Urinary bladder (tissue), 4 donors: Measurements from ENCODE around the gene PALM3. TPM values are rescaled to one million over a fixed set of nuclear protein-coding genes. Genes with fewer than 3 reads are reported as not detected.
A peak's percentile ranks its signal among the peaks of the same experiment; 100 is the strongest.
"Not testable (repeated sequence)": the region's sequence is repeated elsewhere in the genome, so short reads cannot be mapped to it uniquely, and the experiment has no call there.

Experiments used
- DNase-seq: peaks from one replicate; pipeline ENCODE4 v3.0.0-alpha.2; 2015; ENCODE audit errors: extremely low spot score
- H3K27ac ChIP-seq: one replicate; pipeline ENCODE4 v1.5.1; 2013; ENCODE audit warnings: low read depth, mild to moderate bottlenecking, moderate library complexity
- H3K36me3 ChIP-seq: one replicate; pipeline ENCODE4 v1.6.1; 2013; ENCODE audit warnings: mild to moderate bottlenecking, moderate library complexity; ENCODE audit not compliant: insufficient read depth
- H3K4me1 ChIP-seq: one replicate; pipeline ENCODE4 v1.6.1; 2013; ENCODE audit warnings: mild to moderate bottlenecking, moderate library complexity; ENCODE audit not compliant: insufficient read depth
- H3K4me3 ChIP-seq: one replicate; pipeline ENCODE4 v1.5.1; 2013; ENCODE audit warnings: low read depth, low read length
- WGBS: extraction: QIAGEN DNeasy Blood & Tissue Kit; methylation state at CpG from one replicate; pipeline ENCODE4 v1.1.7; 2013; 5-methylcytosine and 5-hydroxymethylcytosine counted together
- polyA plus RNA-seq: library from polyadenylated mRNA; stranded (reverse); fragments of 200-250 nt; gene quantifications from one replicate; pipeline ENCODE4 v1.2.3, GENCODE V29; 2013
- total RNA-seq: library from RNA; depleted of rRNA; stranded (reverse); fragments of >200 nt; gene quantifications from one replicate; pipeline ENCODE4 v1.2.3, GENCODE V29; 2014
- donor health status: healthy with polysubstance abuse.
- donor health status: healthy.

The PALM3 gene
- total and polyA plus RNA-seq, 2 donors: 0.90 to 2.8 TPM

- no peak overlapping the region for H3K4me3 ChIP-seq
- no peak overlapping the region for H3K27ac ChIP-seq
- 62% methylated on average over 8 of the region's 8 CpGs for WGBS
- no peaks in the 10 kb centered on the region for H3K36me3 ChIP-seq
- no peak for DNase-seq
- no peaks in the 10 kb centered on the region for H3K4me1 ChIP-seq
These were observed 2.2 kb downstream of the PALM3 start for GRCh38 chr19:14059652-14060155.

GRCh38 chr19:14059093-14059480 is 2.8 kb downstream of the PALM3 start:
- no peak overlapping the region for H3K4me3 ChIP-seq
- WGBS: 18% methylated on average over 15 of the region's 15 CpGs
- H3K4me1 ChIP-seq: no peaks in the 10 kb centered on the region
- DNase-seq: no peak
- H3K36me3 ChIP-seq: no peaks in the 10 kb centered on the region
- no peak overlapping the region for H3K27ac ChIP-seq

DNA sequence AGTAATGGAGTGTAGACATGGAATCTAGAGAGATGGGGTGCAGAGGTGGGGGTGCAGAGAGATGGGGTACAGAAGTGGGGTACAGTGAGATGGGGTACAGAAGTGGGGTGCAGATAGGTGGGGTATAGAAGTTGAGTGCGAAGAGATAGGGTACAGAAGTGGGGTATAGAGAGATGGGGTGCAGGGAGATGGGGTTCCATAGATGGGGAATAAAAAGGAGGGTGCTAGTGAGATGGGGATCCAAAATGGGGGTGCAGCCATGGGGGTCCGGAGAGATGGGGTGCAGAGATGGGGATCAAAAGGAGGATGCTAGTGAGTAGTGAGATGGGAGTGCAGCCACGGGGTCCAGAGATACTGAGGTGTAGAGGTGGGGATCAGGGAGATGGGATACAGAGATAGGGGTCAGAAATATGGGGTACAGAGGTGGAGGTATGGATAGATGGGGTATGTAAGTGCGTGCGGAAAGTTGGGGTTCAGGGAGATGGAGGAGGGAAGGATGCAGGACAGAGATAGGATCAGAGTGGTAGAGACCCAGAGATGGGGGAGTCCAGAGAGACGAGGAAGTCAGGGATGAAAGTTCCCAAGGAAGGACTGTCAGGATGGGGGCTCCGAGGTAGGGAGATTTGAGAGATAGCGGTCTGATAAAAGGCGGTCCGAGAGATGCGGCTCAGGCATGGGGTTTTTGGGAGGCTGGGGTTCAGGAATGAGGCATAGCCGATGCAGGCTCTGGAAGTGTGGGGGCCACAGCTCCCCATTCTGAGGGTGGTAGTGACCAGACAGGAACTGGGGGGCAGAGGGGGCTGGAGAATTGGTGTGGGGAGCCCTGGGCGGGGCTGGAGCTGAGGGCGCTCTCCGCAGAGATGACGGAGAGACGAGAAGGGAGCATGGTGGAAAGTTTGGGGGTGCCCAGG is 3.4 kb downstream of the PALM3 start:
- no peak for DNase-seq
- Histone ChIP-seq H3K36me3 (no peaks in the 10 kb centered on the region), H3K4me3 (no peak overlapping the region), H3K27ac (no peak overlapping the region), H3K4me1 (no peaks in the 10 kb centered on the region)
- 24% methylated on average over 17 of the region's 17 CpGs for WGBS

DNA sequence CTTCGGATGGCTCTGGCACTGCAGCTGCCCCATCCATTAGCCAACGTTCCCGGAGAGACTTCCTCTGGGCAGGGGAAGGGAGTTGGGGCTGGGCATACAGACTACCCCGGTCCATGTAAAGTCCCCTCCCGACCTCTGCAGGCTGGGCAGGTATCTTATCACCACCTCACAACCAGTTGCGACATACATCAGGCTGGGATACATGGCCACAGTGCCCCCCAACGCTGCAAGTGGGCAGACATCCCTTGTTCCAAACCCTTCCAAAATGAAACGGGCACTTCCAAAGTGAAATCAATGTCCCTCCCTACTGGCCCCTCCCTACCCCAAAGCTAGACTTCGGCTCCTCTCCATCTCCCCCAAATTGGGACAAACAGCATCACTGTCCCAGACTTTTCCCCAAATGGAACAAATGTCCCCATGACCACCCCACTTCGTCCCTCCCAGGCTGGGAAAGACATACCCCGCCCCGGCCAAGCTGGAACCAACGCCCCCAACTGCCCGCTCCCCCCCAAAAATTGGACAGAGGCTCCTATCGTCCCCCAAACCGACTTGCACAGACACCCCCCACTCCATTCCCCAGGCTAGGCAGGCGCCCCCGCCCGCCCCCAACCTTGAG is 5.0 kb downstream of the PALM3 start:
- no peaks in the 10 kb centered on the region for H3K36me3 ChIP-seq
- WGBS: 27% methylated on average over 19 of the region's 19 CpGs
- DNase-seq: no peak
- H3K4me1 ChIP-seq: no peaks in the 10 kb centered on the region
- no peak overlapping the region for H3K27ac ChIP-seq
- H3K4me3 ChIP-seq: peak overlapping the region; percentile 34

DNA sequence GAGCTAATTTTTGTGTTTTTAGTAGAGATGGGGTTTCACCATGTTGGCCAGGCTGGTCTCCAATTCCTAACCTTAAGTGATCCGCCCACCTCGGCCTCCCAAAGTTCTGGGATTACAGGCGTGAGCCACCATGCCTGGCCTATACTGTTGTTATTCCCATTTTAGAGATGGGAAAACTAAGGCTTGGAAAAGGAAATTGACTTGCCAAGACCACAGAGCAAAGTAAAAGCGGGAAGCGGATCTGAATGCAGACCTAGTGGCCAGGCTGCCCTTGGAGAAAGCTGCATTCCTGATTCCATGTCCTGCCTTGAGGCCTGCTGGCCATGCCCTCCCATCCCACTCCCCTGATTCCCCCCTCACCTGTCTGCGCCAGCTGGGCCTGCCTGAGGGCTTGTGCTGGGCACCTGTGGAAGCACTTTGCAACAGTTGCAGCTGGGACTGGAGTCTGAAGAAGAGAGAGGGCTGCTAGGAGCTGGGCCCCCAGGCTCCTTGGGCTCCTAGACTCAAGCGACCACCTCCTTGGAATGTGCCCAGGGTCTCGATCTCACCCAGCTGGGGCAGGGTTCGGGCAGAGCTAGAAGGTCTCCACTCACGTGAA is 5.7 kb downstream of the PALM3 start:
- 93% methylated on average over 10 of the region's 10 CpGs for WGBS
- DNase-seq: no peak
- H3K27ac ChIP-seq: no peak overlapping the region
- no peaks in the 10 kb centered on the region for H3K4me1 ChIP-seq
- H3K36me3 ChIP-seq: no peaks in the 10 kb centered on the region
- no peak overlapping the region for H3K4me3 ChIP-seq

DNA sequence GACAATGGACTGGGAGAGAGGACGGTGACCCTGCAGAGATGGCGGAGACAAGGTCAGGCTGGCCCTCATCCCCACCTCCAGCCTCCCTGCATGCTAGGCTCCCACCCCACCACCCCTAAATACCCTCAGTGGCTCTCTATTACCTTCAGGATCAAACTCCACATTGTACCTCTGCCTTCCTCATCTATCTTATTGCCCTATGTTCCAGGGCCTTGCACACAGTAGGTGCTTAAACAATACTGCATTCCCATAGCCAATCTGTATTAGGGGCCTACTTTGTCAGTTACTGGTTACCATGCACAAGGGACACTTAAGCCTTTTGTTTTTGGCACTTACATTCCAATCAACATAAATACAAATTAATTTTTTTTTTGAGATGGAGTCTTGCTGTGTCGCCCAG is 6.5 kb downstream of the PALM3 start:
- no peaks in the 10 kb centered on the region for H3K36me3 ChIP-seq
- no peak for DNase-seq
- 85% methylated on average over 3 of the region's 3 CpGs for WGBS
- no peak overlapping the region for H3K27ac ChIP-seq
- no peaks in the 10 kb centered on the region for H3K4me1 ChIP-seq
- no peak overlapping the region for H3K4me3 ChIP-seq

DNA sequence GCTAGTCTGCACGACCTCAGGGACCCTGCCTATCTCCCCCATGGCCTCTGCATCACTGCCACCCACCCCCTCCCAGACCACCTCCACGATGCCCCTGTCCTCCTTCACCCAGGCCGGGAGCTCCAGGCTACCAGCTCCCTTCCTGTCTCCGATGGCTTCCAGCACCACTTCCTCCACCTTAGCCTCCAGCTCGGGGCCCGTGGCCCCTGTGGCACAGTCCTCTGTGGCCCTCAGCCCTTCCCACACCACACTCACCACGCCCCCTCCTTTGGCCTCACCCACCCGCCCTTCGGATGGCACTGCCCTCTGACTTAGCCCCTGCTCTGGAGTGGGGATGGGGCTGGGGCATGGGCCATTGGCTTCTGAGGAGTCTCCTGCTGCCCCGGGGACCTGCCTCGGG is 7.2 kb downstream of the PALM3 start:
- no peaks in the 10 kb centered on the region for H3K36me3 ChIP-seq

GRCh38 chr19:14054099-14054498 is 7.8 kb downstream of the PALM3 start:
- Histone ChIP-seq H3K27ac (no peak overlapping the region), H3K4me3 (no peak overlapping the region), H3K36me3 (no peaks in the 10 kb centered on the region), H3K4me1 (no peaks in the 10 kb centered on the region)
- 76% methylated on average over 6 of the region's 6 CpGs for WGBS
- DNase-seq: no peak

More for the DNA sequence above, 7.2 kb downstream of the PALM3 start:
- no peak overlapping the region for H3K4me3 ChIP-seq
- H3K27ac ChIP-seq: no peak overlapping the region
- no peaks in the 10 kb centered on the region for H3K4me1 ChIP-seq
- DNase-seq: no peak
- 69% methylated on average over 11 of the region's 11 CpGs for WGBS

GRCh38 chr19:14053500-14053899 is 8.4 kb downstream of the PALM3 start:
- Histone ChIP-seq H3K4me1 (no peaks in the 10 kb centered on the region), H3K4me3 (no peak overlapping the region), H3K27ac (no peak overlapping the region), H3K36me3 (no peaks in the 10 kb centered on the region)
- no peak for DNase-seq
- 95% methylated on average over 11 of the region's 11 CpGs for WGBS

DNA sequence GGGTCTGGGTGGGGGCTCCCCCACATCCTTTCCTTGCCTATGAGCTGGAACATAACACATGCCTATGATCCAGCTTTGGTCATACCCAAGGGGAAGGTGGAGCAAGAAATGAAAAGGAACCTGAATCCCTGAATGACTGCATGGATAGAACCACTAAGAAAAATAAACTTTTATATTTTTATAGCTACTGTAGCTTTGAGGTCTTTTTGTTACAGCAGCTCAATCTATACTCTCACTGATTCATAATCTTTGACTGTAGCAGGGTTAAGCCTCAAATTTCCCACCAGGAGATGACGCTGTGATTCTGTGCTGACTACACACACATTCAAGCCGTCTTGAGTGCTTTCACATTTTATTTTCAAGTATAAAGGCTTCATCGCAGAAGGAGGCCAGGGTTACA is 8.8 kb downstream of the PALM3 start:
- Histone ChIP-seq H3K4me3 (no peak overlapping the region), H3K27ac (no peak overlapping the region), H3K36me3 (no peaks in the 10 kb centered on the region), H3K4me1 (no peaks in the 10 kb centered on the region)
- no peak for DNase-seq
- WGBS: 95% methylated on average over 3 of the region's 3 CpGs

GRCh38 chr19:14052470-14052869 is 9.4 kb downstream of the PALM3 start:
- no peak overlapping the region for H3K4me3 ChIP-seq
- H3K27ac ChIP-seq: no peak overlapping the region
- DNase-seq: no peak
- H3K4me1 ChIP-seq: no peaks in the 10 kb centered on the region
- WGBS: 88% methylated on average over 6 of the region's 6 CpGs
- no peaks in the 10 kb centered on the region for H3K36me3 ChIP-seq

DNA sequence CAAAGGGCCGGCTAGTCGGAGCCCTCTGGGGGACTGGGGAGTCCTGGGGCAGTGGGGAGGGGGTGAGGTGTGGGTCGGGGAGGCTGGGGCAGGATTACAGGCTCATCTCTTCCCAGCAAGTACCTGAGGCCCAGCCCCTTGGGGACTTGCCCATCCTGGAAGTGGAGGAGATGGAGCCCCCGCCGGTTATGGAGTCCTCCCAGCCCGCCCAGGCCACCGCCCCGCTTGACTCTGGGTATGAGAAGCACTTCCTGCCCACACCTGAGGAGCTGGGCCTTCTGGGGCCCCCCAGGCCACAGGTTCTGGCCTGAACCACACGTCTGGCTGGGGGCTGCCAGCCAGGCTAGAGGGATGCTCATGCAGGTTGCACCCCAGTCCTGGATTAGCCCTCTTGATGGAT is 9.9 kb downstream of the PALM3 start:
- no peak overlapping the region for H3K27ac ChIP-seq
- DNase-seq: no peak
- 80% methylated on average over 9 of the region's 9 CpGs for WGBS
- no peak overlapping the region for H3K4me3 ChIP-seq
- H3K4me1 ChIP-seq: no peaks in the 10 kb centered on the region
- H3K36me3 ChIP-seq: no peaks in the 10 kb centered on the region

DNA sequence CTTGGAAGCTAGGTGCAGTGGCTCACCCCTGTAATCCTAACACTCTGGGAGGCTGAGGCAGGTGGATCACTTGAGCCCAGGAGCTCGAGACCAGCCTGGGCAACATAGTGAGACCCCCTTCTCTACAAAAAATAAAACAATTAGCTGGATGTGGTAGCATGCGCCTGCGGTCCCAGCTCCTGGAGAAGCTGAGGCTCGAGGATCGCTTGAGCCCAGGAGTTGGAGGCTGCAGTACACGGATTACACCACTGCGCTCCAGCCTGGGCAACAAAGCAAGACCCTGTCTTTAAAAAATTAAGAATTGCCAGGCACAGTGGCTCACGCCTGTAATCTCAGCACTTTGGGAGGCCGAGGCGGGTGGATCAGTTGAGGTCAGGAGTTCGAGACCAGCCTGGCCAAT is 10.9 kb downstream of the PALM3 start:
- not testable (repeated sequence) for H3K4me3 ChIP-seq, H3K36me3 ChIP-seq, DNase-seq, H3K4me1 ChIP-seq, H3K27ac ChIP-seq
- 92% methylated on average over 11 of the region's 11 CpGs for WGBS

- no peak for DNase-seq
- Histone ChIP-seq H3K27ac (no peak overlapping the region), H3K36me3 (no peaks in the 10 kb centered on the region), H3K4me1 (no peaks in the 10 kb centered on the region), H3K4me3 (no peak overlapping the region)
- 98% methylated on average over 4 of the region's 4 CpGs for WGBS
These were observed 11.4 kb downstream of the PALM3 start for GRCh38 chr19:14050512-14050911.
